Stimulated activated CD8-positive, alpha-beta memory T cell treated with anti-CD3 and anti-CD28 coated beads, Interleukin-4, amount 100 ng/mL, for 4 hours (primary cell): Measurements from ENCODE around the gene HUWE1.
"Not testable (repeated sequence)": the region's sequence is repeated elsewhere in the genome, so short reads cannot be mapped to it uniquely, and the experiment has no call there.

Source experiments
- DNase-seq, 2 donors: peaks; one replicate each; pipeline ENCODE4 v3.0.0-alpha.2; 2020; ENCODE audit warnings: low read depth in 2 of 2, low spot score in 1 of 2

The HUWE1 gene

GRCh38 chrX:53606456-53606855 is 80.1 kb downstream of the HUWE1 start:
- no peak for DNase-seq

GRCh38 chrX:53605004-53605403 is 81.5 kb downstream of the HUWE1 start:
- DNase-seq, result no peak

GRCh38 chrX:53599781-53600396 is 86.6 kb downstream of the HUWE1 start:
- DNase-seq, result no peak

GRCh38 chrX:53598169-53598568 is 88.3 kb downstream of the HUWE1 start:
- DNase-seq, result no peak

- no peak for DNase-seq
Measured at GRCh38 chrX:53595266-53595810, 91.2 kb downstream of the HUWE1 start.

GRCh38 chrX:53594354-53594753 is 92.2 kb downstream of the HUWE1 start:
- no peak for DNase-seq

GRCh38 chrX:53587795-53588420 is 98.6 kb downstream of the HUWE1 start:
- DNase-seq, result no peak

- DNase-seq, result no peak
Measured at GRCh38 chrX:53584891-53585290, 101.6 kb downstream of the HUWE1 start.

GRCh38 chrX:53583571-53583970 is 102.9 kb downstream of the HUWE1 start:
- DNase-seq, result no peak

GRCh38 chrX:53580742-53581504 is 105.6 kb downstream of the HUWE1 start:
- no peak for DNase-seq

GRCh38 chrX:53571494-53571893 is 115.0 kb downstream of the HUWE1 start:
- no peak for DNase-seq

- no peak for DNase-seq
Measured at GRCh38 chrX:53563324-53563723, 123.2 kb downstream of the HUWE1 start.

GRCh38 chrX:53561912-53562311 is 124.6 kb downstream of the HUWE1 start:
- DNase-seq, result no peak

- no peak for DNase-seq
Measured at GRCh38 chrX:53558646-53559045, 127.9 kb downstream of the HUWE1 start.

GRCh38 chrX:53556868-53557267 is 129.7 kb downstream of the HUWE1 start:
- DNase-seq, result no peak

- DNase-seq, result no peak
Measured at GRCh38 chrX:53550756-53551463, 135.6 kb downstream of the HUWE1 start.

- DNase-seq, result peak in 1 of 2 donors; percentile 14
Measured at GRCh38 chrX:53547668-53548067, 138.9 kb downstream of the HUWE1 start.

- no peak for DNase-seq
Measured at GRCh38 chrX:53544936-53545335, 141.6 kb downstream of the HUWE1 start.

GRCh38 chrX:53538781-53539180 is 147.7 kb downstream of the HUWE1 start:
- DNase-seq, result no peak

- not testable (repeated sequence) for DNase-seq
Measured at GRCh38 chrX:53531255-53531966, 155.1 kb downstream of the HUWE1 start.

GRCh38 chrX:53526999-53527398 is 159.5 kb downstream of the HUWE1 start:
- no peak for DNase-seq
